NT2/D1 (cell line): ENCODE measurements around the gene LIPG.

Experiments
- SUZ12 ChIP-seq: IDR thresholded peaks from 2 replicates; pipeline ENCODE4 v1.6.1; 2011; ENCODE audit not compliant: insufficient read length, insufficient read depth; ENCODE audit errors: extremely low read depth
- ZNF274 ChIP-seq: IDR thresholded peaks from 2 replicates; pipeline ENCODE4 v1.6.1; 2011; ENCODE audit warnings: mild to moderate bottlenecking, low read depth, low read length

- TF ChIP-seq ZNF274 (no peak), SUZ12 (peak; percentile 11)
Measured at GRCh38 chr18:49560624-49561288, 1.1 kb upstream of the LIPG start.
